OCI-LY7 (cell line): ENCODE data around the gene TNFAIP1.

ENCODE experiments used
- CTCF ChIP-seq: fragments of 200-600 bp; sonication (generic); conservative IDR thresholded peaks from 2 replicates; pipeline ENCODE4 v1.5.1; 2014; ENCODE audit warnings: mild to moderate bottlenecking, antibody characterized with exemption, low read length, moderate library complexity, mixed read lengths
- EZH2phosphoT487 ChIP-seq: fragments of 200-600 bp; sonication (generic); IDR thresholded peaks from 2 replicates; pipeline ENCODE4 v1.6.1; 2018; ENCODE audit warnings: low read depth, borderline replicate concordance, mild to moderate bottlenecking, mixed run types, antibody characterized with exemption, low read length, moderate library complexity, mixed read lengths

GRCh38 chr17:28371245-28372202, 36.0 kb downstream of the TNFAIP1 start, which contains the start of gene SARM1:
- TF ChIP-seq CTCF = no peak
- TF ChIP-seq EZH2phosphoT487 = no peak
